ENCODE measurements around the gene PPME1.

The PPME1 gene

GRCh38 chr11:74170694-74171629 is at the start of gene PPME1, which contains the start of gene C2CD3 (continued):
- no peak for TF ChIP-seq ZNF362 (tag by site-specific recombination; IDR thresholded peaks at IDR 0.05)
- peak; percentile 60 for TF ChIP-seq ZNF660 (tag by site-specific recombination; IDR thresholded peaks at IDR 0.05)
- no peak for TF ChIP-seq ZNF16 (tag by site-specific recombination; IDR thresholded peaks at IDR 0.05; ENCODE audit: low read depth)
- TF ChIP-seq KLF17 (tag by site-specific recombination; IDR thresholded peaks at IDR 0.05) = 0 out of 2 replicates have a peak, but pooled peaks have one; percentile 26
- no peak for TF ChIP-seq OVOL3 (tag by site-specific recombination; IDR thresholded peaks at IDR 0.05)
- TF ChIP-seq HOXA7 (CRISPR knock-in tag; IDR thresholded peaks at IDR 0.05; ENCODE audit: borderline replicate concordance) = no peak
- no peak; the same call in 1 of the 2 replicates for TF ChIP-seq ZBTB20 (tag by site-specific recombination; IDR thresholded peaks at IDR 0.05)
- no peak for TF ChIP-seq PBX3 (CRISPR knock-in tag; IDR thresholded peaks at IDR 0.05)
- no peak for TF ChIP-seq TCF7L2 (IDR thresholded peaks at IDR 0.05; ENCODE audit: borderline replicate concordance, low read depth, low read length)
- no peak for TF ChIP-seq ZNF624 (tag by site-specific recombination; IDR thresholded peaks at IDR 0.05)
- TF ChIP-seq ZNF501 (tag by site-specific recombination; IDR thresholded peaks at IDR 0.05) = peak; percentile 60; the same call in 1 of the 2 replicates
- no peak for TF ChIP-seq ZNF677 (tag by site-specific recombination; IDR thresholded peaks at IDR 0.05)
- no peak for TF ChIP-seq ZSCAN30 (tag by site-specific recombination; IDR thresholded peaks at IDR 0.05)
- TF ChIP-seq ZBTB11 (tag by site-specific recombination; conservative IDR thresholded peaks at IDR 0.05; ENCODE audit: low read depth) = peak; percentile 94
- no peak for TF ChIP-seq ZNF626 (tag by site-specific recombination; IDR thresholded peaks at IDR 0.05)
- peak; percentile 34 for TF ChIP-seq PATZ1 (tag by site-specific recombination; IDR thresholded peaks at IDR 0.05)
- no peak for TF ChIP-seq ZNF558 (tag by site-specific recombination; IDR thresholded peaks at IDR 0.05)
- TF ChIP-seq ZSCAN16 (tag by site-specific recombination; IDR thresholded peaks at IDR 0.05) = no peak
- peak; percentile 89 for TF ChIP-seq ZNF10 (tag by site-specific recombination; IDR thresholded peaks at IDR 0.05)
- TF ChIP-seq ZNF404 (tag by site-specific recombination; IDR thresholded peaks at IDR 0.05) = no peak
- no peak for TF ChIP-seq ZNF473 (tag by site-specific recombination; IDR thresholded peaks at IDR 0.05)
- TF ChIP-seq RBAK (tag by site-specific recombination; IDR thresholded peaks at IDR 0.05) = no peak
- TF ChIP-seq ZNF433 (tag by site-specific recombination; IDR thresholded peaks at IDR 0.05; ENCODE audit: low read depth) = no peak
- TF ChIP-seq ZNF571 (tag by site-specific recombination; IDR thresholded peaks at IDR 0.05) = no peak
- peak; percentile 75 for TF ChIP-seq ZNF341 (tag by site-specific recombination; IDR thresholded peaks at IDR 0.05; ENCODE audit: low read depth)
- peak; percentile 62 for TF ChIP-seq ZNF335 (tag by site-specific recombination; conservative IDR thresholded peaks at IDR 0.05)
- peak; percentile 24; the same call in 1 of the 2 replicates for TF ChIP-seq KLF7 (tag by site-specific recombination; IDR thresholded peaks at IDR 0.05; ENCODE audit: borderline replicate concordance)
- no peak for TF ChIP-seq SETDB1 (IDR thresholded peaks at IDR 0.05; ENCODE audit: insufficient read length, low read length)
- TF ChIP-seq ZNF596 (tag by site-specific recombination; IDR thresholded peaks at IDR 0.05) = no peak
- TF ChIP-seq ZNF366 (tag by site-specific recombination; conservative IDR thresholded peaks at IDR 0.05) = peak; percentile 83
